Measurements from ENCODE around the gene IBSP.

The IBSP gene

DNA sequence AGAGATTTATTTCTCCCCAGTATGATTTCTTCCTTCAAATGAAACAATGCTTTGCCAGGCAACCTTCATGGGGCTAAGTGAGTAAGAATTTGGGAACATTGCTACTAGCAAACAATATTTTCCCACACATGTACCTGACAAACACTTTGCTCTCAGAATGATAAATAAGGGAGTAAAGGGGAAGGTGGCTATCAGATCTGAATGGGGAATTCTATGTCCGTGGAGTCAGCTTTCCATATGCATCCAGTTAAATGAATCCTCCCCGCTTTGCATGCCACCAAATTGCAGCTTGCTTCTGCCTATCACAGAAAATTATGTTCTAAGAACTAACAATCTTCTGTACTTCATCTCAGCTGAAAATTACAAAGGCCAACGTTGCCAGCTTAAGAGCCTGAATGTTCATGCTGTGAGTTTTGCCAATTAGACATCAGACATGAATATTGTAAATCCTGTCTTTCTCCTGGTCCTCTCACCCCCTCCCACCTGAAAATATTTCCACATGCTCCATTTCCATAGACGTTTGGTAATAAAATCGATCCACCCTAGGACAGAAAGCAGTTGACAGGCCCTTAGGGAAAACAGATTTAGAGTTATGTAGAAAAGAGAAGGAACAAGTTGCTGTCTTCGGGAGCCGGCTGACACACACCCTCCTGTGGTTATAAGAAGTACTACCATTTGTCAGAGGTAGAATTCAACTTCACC, 39.7 kb downstream of the IBSP start:
- peak; percentile 54 for DNase-seq (ENCODE audit: low spot score)

DNA sequence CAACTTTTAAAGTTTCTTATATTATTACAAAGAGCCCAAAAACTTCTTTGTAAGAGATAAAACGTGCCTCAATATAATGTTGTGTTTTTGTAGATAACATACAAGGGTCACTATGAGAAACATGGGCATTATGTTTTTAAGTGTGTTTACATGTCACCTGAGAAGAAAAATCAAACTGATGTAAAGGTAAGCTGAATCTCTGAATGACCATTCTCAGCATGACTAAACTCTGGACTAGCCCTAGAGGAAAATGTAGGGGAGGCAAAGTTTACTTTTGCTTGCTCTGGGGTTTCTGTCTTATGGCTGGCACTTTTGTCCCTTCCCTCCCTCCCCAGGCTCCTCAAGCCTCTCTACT, 40.2 kb downstream of the IBSP start:
- DNase-seq (ENCODE audit: low spot score): no peak

DNA sequence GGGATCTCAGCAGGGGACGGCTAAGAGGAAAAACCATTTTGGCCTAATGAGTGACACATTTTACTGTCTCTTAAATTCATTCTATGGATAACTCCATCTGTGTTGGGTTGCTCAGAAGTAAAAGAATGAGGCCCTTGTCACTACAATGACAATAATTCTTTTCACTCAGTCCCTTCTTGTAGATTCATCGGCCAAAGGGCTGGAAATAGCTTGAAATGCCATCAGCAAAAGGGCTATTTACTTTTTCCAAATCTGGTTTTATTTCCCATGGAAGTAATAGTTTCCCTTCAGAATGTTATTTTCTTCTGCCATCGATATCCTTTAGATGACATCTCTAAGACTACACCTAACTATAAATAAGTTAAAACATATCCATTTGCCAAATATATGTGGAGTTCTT, 40.8 kb downstream of the IBSP start:
- DNase-seq (ENCODE audit: low spot score): no peak

DNA sequence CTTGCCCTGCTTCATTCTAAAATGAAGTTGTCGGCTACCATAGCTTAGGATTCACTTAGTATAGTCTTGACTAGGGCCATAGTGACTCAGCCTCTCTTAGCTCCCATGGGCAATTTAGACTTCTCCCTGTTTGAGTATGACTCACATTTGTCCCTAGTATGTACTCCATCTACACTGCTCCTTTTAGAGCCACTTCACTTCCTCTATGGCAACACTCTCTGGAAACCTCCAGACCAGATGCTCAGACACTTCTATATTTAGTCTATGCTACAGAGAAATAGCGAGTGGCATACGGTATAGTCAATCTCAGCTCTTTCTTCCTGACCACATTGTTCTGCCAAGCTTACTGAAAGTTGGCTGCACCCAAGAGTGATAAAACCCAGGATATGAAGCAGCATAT, 44.6 kb downstream of the IBSP start:
- peak; percentile 36 for DNase-seq (ENCODE audit: low spot score)

DNA sequence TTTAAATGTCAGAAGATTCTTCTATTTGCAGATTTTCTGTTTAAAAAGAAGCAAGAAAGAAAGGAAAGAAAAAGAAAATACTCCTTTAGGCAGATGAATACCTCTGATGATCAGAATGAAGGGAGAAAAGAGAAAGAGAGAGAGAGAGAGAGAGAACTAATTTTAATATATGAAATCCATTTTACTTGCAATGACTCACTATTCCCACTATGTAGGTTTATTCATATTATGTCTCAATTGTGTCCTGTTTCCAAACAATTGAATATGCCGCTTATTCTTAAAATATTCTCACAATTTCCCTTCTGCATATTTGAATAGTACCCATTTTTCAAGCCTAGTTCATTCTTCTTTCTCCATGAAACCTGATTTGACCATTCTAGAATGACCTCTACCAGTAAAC, 45.1 kb downstream of the IBSP start:
- no peak for DNase-seq (ENCODE audit: low spot score)

DNA sequence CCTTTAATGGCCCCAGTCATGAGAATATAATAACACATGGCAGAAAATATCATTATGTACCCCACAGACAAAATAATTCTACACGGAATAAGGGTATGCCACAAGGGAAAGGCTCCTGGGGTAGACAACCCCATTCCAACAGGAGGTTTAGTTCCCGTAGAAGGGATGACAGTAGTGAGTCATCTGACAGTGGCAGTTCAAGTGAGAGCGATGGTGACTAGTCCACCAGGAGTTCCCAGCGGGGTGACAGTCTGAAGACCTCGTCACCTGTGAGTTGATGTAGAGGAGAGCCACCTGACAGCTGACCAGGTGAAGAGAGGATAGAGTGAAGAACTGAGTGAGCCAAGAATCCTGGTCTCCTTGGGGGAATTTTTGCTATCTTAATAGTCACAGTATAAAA, 46.9 kb downstream of the IBSP start:
- DNase-seq (ENCODE audit: low spot score): no peak

DNA sequence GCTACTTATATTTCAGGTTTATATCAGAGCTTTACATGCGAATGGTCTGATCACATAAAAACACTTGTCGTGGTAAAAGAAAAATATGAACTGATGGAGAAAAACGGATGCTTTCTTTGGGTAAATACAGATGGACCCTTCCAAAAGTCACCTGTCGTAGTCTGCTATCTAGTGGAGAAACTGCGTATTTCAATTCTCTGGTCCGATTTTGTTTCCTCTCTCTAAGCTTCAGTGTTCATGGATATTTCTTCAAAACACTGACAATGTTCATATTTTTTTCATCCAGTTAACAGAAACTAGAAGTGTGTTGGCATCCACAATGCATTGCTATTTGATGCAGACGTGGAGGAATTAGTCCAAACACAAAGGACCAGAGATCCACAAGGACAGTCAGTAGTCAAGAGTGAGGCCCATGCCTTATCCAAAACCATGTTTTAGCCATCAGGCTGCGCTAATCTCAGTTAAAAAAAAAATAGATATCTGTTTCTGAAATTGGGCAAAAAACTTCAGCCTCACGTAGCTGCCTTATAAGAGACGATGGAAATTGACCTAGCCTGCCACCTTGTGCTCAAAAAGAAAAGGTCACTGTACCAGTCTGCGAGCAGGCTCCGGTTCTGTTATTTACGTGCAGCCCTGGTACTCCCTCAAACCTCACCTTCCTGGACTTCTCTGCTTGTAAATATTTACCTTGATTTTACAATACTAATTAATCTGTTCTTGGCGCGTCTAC, 49.4 kb downstream of the IBSP start:
- peak; percentile 76 for DNase-seq (ENCODE audit: low spot score)

DNA sequence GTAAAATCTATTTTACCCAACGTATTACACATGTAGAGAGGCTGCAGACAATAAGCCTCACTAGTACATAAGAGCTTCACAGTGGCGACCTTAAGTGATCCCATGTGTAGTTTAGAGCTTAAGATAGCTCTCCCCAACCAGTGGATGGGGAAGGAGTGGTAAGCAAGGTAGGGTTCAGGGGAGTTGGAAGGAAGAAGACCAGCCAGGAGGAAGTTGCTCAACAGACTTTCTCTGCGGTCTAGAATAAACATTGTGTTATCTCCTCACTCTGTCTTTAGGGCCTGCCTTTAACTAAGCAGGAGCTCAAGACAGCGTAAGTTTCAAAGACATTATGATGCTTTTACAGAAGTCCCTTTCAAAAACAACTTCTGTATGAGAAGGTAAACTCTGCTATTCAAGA, 50.3 kb downstream of the IBSP start:
- no peak for DNase-seq (ENCODE audit: low spot score)

DNA sequence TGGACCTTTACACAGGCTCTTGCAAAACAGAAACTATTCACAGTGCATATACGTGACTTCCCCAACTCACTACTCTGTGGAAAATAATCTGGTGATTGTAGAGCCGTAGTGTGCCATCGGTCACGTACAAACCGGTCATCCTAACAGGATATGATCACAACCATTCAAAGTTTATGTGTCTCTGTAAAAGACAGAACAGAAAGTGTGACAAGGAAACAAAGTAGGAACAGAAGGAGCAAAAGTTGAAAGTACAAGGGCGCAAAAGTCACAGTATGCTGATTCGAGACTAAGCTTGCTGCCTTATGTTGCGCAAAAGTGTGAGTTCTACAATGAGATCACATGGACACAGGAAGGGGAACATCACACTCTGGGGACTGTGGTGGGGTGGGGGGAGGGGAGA, 52.0 kb downstream of the IBSP start:
- DNase-seq (ENCODE audit: low spot score): no peak

DNA sequence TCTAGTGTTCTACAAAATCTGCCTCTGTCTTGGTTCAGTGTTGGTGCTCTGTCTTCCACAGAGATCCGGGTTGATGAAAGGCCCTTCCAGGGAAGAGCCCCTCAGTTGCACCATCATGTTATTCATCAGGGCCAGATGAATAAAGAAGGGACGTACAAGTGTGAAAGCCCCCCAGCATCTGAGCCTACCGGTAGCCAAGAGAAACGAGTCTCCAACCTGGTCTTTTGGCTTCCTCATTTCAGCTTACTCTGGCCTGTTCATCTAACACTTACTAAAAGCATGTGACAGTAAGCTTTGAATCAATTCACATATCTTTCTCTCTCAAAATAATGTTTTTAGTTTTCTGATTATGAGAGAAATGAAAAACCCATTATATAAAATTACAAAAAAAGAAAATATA, 52.6 kb downstream of the IBSP start:
- DNase-seq (ENCODE audit: low spot score): no peak

DNA sequence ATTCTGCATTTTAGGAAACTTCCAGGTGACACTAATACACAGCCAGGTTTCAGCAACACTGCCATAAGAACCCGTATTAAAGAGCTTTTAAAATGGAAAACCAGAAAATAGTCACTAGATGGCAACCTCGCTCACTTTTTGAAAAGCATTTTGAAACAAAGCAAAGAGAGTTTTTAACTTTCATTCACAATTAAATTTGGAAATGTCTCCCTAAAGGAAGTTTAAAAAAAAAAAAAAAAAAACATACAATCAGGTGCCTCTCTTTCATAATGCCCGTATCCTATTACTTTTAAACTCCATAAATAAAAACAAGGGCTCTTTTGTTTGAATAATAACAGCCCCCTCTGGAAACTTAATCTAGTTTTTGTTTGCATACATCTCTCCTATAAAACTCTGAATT, 53.8 kb downstream of the IBSP start:
- peak; percentile 63 for DNase-seq (ENCODE audit: low spot score)

DNA sequence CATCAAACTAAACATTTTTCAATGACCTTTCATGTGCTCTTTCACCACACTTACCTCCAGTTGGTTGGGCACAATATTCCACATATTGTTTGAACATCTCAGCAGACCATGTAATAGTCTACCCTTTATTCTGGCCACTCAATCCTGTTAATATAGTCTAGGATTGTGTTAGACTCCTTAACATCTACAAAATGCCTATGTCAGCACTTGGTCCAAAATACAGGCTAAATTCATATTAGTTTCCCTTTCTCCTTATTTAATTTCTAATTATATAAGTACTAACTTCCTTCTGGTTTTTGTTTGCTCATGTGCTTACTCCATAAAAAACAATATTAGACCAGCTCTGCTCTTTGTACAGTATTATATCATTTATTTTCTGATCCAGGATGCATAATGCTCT, 54.5 kb downstream of the IBSP start:
- no peak for DNase-seq (ENCODE audit: low spot score)

DNA sequence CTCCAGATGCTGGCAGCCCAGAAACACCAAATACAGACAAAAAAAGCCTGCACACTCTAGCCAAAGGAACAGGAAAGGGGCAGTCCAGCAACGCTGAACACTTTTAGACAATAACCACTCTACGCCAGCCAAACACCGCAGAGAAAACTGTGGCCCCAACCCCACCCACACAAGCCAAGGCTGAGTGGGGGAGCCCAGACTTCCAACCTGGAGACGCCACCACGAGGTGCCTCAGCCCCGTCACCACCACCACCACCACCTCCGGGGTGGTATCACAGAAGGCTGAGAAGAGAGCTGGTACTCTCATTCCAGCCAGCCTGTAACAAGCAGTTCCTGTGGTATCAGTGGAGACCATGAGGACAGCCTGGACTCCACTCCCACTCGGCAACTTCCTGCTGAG, 56.2 kb downstream of the IBSP start:
- DNase-seq (ENCODE audit: low spot score): no peak

DNA sequence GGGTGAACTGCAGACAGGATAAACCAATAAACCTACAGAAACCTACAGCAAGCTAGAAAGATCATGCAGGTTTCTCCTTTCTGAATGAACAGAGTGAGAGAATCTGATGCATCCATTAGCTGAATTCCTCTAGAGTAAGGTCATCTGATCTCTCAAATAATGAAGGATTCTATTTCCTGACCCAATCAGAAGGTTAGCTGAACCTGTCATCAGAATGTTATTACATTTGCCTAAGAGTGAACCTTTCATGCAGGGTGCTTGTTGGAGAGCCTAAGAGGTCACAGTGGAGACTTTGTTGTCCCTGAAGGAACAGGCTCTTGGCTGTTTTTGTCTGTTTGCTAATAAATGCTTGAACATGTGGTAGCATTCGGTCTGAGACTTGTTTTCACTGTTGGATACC, 57.5 kb downstream of the IBSP start:
- no peak for DNase-seq (ENCODE audit: low spot score)

DNA sequence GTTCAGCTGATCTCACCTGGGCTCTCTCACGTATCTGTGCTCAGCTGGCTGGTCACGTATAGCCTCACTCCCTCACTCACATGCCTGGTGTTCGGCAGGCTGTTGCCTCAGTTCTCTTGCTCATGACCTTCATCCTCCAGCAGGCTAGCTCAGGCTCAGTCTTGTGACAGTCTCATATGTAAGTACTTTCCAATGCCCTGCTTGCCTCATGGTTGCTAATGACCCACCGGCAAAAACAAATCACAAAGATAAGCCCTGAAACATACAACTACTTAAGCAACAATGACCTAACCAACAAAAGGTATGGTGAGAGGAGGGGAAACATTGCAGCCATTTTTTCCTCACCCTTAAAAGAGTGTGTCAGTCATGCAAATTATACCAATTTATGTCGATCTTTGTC, 58.4 kb downstream of the IBSP start:
- DNase-seq (ENCODE audit: low spot score): no peak
